SHP77 (cell line): ENCODE results near the gene NDUFB2.
"Not testable (repeated sequence)": the region's sequence is repeated elsewhere in the genome, so short reads cannot be mapped to it uniquely, and the experiment has no call there.

Experiments
- DNase-seq, 2 experiments: peaks; one replicate each; lab custom pipeline; 2025; lab: John Stamatoyannopoulos, UW

The NDUFB2 gene

DNA sequence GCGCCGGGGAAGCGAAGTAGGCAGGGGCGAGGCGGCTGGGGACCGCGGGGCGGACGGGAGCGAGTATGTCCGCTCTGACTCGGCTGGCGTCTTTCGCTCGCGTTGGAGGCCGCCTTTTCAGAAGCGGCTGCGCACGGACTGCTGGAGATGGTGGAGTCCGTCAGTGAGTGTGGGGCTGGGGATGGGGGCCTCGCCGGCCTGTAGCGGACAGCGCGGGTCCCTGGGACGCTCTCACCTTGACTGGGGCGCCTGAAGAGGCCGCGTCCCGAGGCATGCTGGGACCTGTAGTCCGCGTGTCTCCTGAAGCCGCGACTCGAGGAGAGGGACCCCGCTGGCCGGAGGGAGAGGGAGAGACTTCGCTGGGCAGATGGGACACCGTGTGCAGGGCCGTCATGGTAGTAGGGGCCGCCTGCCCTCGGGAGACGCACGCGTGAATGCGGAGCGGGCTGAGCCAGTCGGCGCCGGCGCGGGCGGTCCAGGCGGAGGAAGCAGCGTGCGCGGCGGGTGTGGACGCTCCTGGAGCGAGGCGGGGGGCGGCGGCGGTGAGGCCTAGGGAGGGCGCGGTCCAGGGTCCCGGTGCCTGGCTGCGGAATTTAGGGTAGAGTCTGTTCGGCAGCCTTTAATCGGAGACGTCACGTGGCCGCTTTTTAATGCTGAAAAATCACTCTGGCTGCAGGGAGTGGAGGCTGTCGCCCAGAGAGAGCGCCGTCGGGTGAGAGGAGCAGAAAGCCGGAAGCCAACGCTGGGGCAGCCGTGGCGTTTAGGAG lies at the start of gene NDUFB2:
Gene NDUFB2, plus strand, starts transcription at position 29 of the 767 bp plus-strand sequence. Its CDS starts 37 bp downstream, at position 66.
- peak; percentile 69 to 79 for DNase-seq

DNA sequence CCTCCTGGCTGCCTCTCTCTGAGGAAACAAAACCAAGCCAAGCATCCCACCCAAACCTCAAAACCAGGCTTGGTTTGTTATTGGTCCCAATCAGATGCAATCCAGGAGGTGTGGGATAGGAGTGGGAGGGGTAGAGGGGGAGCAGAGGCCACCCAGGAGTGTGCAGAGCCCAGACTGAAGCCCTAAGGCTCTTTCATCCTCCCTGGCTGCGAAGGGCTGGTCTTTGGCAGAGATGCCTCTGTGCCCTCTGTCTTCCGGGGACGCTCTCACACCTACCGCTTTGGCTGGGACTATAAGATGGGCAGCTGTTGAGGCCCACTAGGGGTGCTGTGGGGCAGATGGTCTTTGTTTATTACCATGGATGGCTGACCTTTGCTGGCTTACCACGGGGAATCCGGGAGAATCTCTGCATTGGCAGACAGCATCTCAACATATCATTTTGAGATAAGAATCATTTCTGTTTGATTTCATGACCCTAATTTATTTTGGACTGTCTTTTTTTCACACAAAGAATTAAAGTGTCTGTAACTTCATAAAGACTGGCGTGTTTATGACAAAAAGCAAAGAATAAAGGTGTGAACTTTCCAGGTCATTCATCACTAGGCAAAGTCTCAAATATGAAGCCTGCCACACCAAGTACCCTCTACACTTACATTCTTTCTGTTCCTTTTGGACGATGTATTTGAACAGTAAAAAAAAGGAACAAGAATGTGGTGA lies 49.4 kb upstream of the NDUFB2 start:
- DNase-seq, result peak; percentile 82 to 86

DNA sequence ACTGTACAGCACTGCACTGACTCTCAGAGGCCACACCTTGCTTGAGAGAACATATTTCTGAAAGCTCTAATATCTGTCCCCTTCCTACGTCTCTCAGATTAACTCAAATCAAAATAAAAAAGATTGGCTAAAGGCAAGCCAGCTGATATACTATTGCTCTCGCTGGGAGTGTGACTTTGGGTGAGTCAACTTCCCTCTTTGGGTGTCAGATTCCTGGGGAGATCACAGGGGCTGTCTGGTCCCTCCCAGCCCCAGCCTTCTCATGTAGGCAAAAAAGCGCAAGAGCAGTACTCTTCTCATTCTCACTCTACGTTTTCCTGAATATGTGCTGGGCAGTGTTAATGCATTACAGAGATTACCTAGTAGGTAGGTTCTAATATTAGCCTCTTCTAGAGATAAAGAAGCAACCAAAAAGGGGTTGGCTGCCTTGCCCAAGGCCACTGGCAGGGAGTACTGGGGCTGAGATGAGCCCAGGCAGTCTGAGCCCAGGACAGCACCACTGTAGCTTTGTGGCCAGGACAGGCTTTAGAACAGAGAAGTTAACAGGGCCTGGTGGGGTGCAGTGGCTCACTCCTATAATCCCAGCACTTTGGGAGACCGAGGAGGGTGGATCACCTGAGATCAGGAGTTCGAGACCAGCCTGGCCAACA lies 46.8 kb upstream of the NDUFB2 start:
- DNase-seq, result no peak

GRCh38 chr7:140650367-140650766 lies 46.1 kb upstream of the NDUFB2 start:
- no peak for DNase-seq

- DNase-seq, result peak; percentile 76 to 79
These were observed 43.0 kb upstream of the NDUFB2 start for GRCh38 chr7:140653319-140654108.

GRCh38 chr7:140654109-140654387 lies 42.5 kb upstream of the NDUFB2 start:
- no peak for DNase-seq

DNA sequence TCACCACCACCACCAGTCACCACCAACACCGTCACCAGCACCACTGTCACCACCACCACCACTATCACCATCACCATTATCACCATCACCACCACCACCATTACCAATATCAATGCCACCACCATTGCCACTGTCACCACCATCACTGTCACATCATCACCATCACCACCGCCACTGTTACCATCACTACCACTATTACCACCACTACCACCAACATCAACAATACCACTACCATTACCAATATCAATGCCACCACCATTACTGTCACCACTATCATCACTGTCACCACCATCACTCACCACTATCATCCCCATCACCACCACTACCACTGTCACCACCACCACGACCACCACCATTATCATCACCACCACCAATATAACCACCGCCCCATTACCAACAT lies 41.8 kb upstream of the NDUFB2 start:
- DNase-seq, result no peak

DNA sequence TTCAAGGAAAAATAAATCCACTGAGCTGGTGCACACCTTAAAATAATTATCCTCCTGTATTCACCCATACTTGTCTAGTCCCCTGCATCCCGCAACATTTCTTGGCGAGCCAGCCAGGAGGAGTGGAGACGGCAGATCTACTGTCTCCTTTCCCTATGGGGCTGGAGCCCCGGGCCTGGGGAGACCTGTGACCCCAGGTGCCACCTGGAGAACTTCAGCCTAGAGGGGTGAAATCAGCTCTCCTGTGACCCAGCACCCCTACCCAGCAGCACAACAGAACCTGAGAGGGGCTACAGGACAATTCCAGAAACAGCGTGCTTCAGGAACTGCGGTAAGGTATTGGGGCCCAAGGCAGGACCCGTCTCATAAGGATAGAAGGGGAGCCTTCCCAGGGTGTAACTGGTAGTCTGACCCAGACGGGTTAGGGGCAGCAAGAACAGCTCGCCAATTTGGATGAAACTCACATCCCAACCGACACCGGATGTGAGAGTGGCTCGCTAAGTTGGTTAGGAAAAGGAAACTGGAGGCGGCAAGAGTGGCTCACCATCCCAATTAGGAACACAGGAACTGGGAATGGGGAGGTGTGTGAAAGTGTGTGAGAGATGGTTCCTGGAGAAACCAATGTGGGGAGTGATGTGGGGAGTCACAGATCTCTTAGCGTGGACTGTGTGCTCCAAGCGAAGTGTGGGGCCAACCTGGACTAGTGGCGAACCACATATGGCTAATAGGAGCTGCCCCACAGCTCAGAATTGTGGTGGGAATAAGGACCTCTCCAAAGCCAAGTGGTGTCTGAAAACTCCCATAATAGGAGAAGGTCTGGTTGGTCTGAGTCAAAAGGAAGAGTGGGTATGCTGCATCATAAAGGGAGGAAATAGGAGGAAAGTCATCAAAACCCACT lies 40.7 kb upstream of the NDUFB2 start:
- DNase-seq, result no peak

DNA sequence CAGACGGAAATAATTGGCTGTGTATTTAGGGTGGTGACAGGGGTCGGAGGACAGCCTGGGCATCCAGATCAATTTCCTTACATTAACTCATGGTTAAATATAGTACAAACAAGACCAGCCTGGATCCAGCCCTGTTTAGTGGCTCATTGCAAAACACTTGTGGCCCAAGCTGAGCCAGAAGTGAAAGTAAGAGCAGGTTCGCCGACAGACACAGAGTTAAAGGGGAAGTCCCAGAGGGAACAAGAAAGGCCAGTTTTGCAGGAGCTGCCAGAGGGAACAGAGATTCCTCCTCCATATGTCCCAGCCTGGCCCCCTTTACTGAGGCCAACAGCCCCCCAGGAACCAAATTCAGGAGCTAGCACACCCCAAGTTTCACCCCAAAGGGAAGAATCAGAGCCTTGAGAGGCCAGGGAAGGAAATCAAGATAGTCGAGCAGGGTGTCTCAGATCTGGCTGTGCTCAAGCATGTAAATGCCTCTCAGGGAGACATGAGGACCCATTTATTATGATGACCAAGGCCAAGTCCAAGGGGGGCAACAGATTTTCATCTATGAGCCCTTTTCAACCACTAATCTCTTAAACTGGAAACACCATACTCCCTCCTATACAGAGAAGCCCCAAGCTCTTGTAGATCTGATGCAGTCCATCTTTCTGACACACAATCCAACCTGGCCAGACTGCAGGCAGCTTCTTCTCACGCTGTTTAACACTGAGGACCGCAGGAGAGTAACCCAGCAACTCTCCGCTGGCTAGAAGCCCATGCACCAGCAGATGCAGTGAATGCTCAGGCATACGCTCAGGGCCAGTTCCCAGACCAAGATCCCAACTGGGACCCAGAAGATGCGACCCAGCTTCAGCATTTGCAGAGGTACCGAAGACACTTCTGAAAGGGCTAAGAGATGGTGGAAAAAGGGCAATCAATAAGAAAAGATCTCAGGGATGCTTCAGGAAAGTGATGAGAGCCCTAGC lies 39.7 kb upstream of the NDUFB2 start:
- DNase-seq, result peak in 1 of 2 experiments; percentile 7

DNA sequence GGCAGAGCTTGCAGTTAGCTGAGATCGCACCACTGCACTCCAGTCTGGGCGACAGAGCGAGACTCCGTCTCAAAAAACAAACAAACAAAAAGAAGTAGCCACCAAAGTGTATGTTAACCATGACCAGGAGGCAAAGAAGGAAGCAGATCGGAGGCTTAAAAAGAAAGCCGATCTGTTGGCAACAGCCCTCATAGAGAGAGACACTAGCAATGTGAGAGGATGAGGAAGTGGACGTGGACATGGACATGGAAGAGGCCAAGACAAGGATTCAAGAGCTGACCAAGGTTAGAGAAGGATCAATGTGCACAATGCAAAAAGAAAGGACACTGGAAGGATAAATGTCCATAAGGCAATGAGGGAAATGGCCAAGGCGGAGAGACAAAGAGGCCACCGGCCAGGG lies 38.6 kb upstream of the NDUFB2 start:
- no peak for DNase-seq

- no peak for DNase-seq
These were observed 36.7 kb upstream of the NDUFB2 start for GRCh38 chr7:140659856-140660255.

DNA sequence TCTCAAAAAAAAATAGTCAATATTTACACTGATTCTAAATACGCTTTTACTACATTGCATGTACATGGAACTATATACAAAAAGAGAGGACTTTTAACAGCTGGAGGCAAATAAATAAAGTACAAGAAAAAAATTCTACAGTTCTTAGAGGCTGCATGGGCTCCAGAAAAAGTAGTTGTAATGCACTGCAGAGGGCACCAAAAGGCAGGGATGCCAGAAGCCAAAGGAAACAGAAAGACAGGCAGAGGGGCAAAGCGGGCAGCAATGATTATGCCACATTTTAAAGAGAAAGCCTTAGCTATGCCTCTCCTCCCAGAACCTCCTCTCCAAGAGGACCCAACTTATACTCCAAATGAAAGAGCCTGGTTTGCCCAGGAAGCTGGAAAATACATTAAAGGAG lies 35.4 kb upstream of the NDUFB2 start:
- DNase-seq, result peak in 1 of 2 experiments; percentile 27

DNA sequence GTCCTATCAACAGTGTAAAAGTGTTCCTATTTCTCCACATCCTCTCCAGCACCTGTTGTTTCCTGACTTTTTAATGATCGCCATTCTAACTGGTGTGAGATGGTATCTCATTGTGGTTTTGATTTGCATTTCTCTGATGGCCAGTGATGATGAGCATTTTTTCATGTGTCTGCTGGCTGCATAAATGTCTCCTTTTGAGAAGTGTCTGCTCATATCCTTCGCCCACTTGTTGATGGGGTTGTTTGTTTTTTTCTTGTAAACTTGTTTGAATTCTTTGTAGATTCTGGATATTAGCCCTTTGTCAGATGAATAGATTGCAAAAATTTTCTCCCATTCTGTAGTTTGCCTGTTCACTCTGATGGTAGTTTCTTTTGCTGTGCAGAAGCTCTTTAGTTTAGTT lies 33.6 kb upstream of the NDUFB2 start:
- DNase-seq, result not testable (repeated sequence)

DNA sequence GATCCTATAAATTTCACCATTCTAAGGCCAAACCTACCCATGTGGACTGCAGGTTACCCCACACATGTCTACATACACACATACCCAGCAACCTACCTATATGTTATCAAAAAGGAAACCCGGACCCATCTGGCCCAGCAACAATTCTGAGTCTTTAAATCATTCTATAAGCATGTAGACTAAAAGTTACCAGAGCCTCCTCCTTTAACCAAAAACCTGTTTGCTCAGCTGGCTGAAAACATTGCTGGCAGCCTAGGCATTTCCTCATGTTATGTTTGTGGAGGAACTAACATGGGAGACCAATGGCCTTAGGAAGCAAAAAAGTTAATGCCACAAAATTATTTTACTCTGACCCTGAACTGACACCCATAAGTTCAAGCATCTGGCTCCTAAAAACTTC lies 29.0 kb upstream of the NDUFB2 start:
- no peak for DNase-seq

DNA sequence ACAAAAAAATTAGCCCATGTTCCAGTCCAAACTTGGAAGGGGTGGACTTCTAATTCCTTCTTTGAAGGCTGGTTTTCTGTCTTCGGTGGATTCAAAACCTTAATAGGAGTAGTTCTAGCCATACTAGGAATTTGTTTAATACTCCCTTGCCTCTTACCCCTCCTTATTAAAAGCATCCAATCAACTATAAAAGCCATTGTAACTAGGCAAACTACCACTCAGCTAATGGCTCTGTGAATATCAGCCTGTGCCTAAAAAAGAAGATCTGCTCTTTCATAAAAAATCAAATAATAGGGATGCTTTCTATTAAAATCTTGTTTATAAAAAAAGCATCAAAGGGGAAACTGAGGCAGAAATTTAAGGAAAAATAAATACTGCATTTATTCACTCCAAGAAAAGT lies 27.9 kb upstream of the NDUFB2 start:
- DNase-seq, result no peak

DNA sequence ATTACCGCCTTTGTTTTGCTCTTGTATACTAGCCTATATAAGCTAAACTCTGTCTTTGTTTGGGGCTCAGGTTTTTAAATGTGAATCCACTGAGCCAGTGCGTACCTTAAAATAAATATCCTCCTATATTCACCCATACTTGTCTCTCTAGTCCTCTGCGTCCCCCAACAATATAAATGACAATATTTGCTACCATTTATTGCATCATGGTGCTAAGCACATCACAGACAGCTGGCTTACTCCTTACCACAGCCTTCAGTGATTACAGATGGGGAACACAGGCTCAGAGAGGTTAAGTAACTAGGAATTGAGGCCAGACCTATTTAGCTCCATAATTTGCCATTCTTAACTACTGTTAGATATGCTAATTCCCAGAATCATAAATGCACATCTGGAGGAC lies 27.2 kb upstream of the NDUFB2 start:
- DNase-seq, result no peak

GRCh38 chr7:140669862-140670261 lies 26.6 kb upstream of the NDUFB2 start:
- DNase-seq, result not testable (repeated sequence)

DNA sequence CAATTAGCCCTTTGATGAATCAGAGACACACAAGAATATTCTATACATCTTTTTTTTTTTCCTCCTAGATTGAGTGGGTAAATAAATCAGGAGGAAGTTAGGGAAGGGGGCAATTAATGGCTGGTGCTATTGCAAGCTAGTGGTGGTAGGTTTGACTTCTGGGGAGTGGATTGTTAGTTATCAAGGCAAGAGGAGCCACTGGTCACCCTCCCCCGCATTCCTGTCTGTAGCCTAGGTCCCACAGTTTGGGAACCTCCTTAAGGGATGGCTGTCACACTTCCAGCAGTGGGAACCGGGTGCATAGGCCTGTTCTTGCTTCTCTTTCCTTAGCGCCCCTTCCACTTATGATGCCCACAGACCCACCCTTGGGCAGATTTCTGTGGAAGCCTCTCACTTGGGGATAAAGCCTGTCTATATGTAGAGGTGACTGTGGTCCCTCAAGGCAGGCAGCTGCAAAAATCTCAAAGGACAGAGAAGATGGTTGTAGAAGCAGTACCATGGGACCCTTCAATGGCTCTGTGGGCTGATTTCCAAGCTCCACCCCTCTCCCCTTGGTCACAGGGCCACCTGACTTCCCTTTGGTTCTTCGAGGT lies 26.1 kb upstream of the NDUFB2 start:
- DNase-seq, result no peak

GRCh38 chr7:140671966-140672365 lies 24.5 kb upstream of the NDUFB2 start:
- DNase-seq, result no peak
